Lower leg skin (tissue), 3 donors: ENCODE measurements around the gene APBA1.
"Not testable (repeated sequence)": the region's sequence is repeated elsewhere in the genome, so short reads cannot be mapped to it uniquely, and the experiment has no call there.

Source experiments
- CTCF ChIP-seq, 3 donors: fragments of 450-650 bp; IDR thresholded peaks; one replicate each; pipeline ENCODE4 v1.5.1; 2016; ENCODE audit warnings: antibody characterized with exemption in 3 of 3, mild to moderate bottlenecking in 3 of 3, moderate library complexity in 2 of 3
- POLR2A ChIP-seq, 2 donors: fragments of 450-650 bp; IDR thresholded peaks; one replicate each; pipeline ENCODE4 v1.6.1; 2016 to 2017; ENCODE audit warnings: antibody characterized with exemption in 2 of 2, mild to moderate bottlenecking in 1 of 2, moderate library complexity in 1 of 2

GRCh38 chr9:69439654-69440053, 232.5 kb downstream of the APBA1 start:
- not testable (repeated sequence) for TF ChIP-seq CTCF, POLR2A (IDR thresholded peaks at IDR 0.05)
